Activated T-helper 1 cell treated with anti-CD3 and anti-CD28 coated beads, Interleukin-12 subunit alpha, Interleukin-12 subunit beta, Interleukin-2, Interleukin-4 antibody, amounts not matched to agents 30 ng/mL and 10 ng/mL and 1 ng/mL, durations not matched to agents 14 hours and 24 hours and 36 hours (primary cell): ENCODE data around the gene IL23R. TPM values are rescaled to one million over a fixed set of nuclear protein-coding genes. Genes with fewer than 3 reads are reported as not detected.
"Not testable (repeated sequence)": the region's sequence is repeated elsewhere in the genome, so short reads cannot be mapped to it uniquely, and the experiment has no call there.

ENCODE experiments used
- DNase-seq: peaks from one replicate; pipeline ENCODE4 v3.0.0; 2021; ENCODE audit warnings: low spot score
- H3K27ac Mint-ChIP-seq: one replicate; pipeline ENCODE4 v1.8.0; 2021; ENCODE audit warnings: mild to moderate bottlenecking, mixed read lengths
- H3K27me3 Mint-ChIP-seq: one replicate; pipeline ENCODE4 v1.8.0; 2022; ENCODE audit warnings: mild to moderate bottlenecking, moderate library complexity, mixed read lengths; ENCODE audit not compliant: insufficient read depth
- H3K36me3 Mint-ChIP-seq: one replicate; pipeline ENCODE4 v1.8.0; 2021; ENCODE audit warnings: low read depth, mixed read lengths
- H3K4me1 Mint-ChIP-seq: one replicate; pipeline ENCODE4 v1.8.0; 2021; ENCODE audit warnings: low read depth, mixed read lengths
- H3K4me3 Mint-ChIP-seq: one replicate; pipeline ENCODE4 v1.8.0; 2021; ENCODE audit warnings: mild to moderate bottlenecking, moderate library complexity, mixed read lengths
- H3K9me3 Mint-ChIP-seq: one replicate; pipeline ENCODE4 v1.8.0; 2021; ENCODE audit warnings: mixed read lengths
- intact Hi-C: fragments of 100-400 bp; cut with micrococcal nuclease; formaldehyde crosslinking; loops from one replicate; pipeline ENCODE4 v1.15.1; 2024
- total RNA-seq: library from RNA; stranded (reverse); gene quantifications from 2 replicates; pipeline ENCODE4 v1.2.3, GENCODE V29; 2022

Gene IL23R
- total RNA-seq, 1 donor from 2014 or later, result 13.3 TPM

DNA sequence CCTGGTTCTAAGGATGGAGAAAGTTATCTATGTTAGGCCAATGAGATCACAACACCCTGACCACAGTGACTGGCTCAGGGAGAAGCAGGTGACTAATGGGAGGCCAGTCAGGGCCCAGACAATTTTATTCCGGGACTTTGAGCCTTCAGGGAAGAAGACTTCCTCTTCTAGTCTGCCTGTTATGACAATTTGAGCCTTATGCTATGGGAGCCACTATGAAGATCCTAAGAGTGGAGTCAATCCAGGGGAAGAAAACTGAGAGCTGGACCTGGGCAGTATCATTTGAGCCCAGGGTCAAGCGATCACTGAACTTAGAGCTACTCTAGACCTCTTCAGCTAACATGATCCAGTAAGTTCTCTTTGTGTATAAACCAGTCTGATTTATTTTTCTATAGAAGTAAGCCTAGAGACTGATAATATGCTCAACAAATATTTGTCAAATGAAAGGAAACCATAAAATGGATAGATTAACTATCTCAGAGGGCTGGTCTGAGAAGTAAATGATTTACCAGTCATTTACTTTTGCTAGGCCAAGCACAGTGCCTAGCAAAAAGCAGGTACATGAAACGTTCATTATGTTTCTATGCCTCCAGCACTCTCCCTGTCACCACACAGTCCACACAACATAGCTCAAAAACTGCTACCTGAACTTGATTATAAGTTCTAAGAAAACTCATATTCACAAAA, 27.3 kb upstream of the IL23R start:
- H3K36me3 Mint-ChIP-seq, result no peaks in the 10 kb centered on the region
- no peak for DNase-seq
- no peaks in the 10 kb centered on the region for H3K27me3 Mint-ChIP-seq
- intact Hi-C loops, result no loop called here
- H3K4me3 Mint-ChIP-seq, result no peak overlapping the region
- H3K9me3 Mint-ChIP-seq, result no peaks in the 10 kb centered on the region
- peaks cover 27% of the 10 kb centered on the region for H3K4me1 Mint-ChIP-seq
- no peak overlapping the region for H3K27ac Mint-ChIP-seq

- Mint-ChIP-seq H3K27ac (no peak overlapping the region), H3K9me3 (no peaks in the 10 kb centered on the region), H3K36me3 (no peaks in the 10 kb centered on the region), H3K27me3 (no peaks in the 10 kb centered on the region), H3K4me1 (peaks cover 26% of the 10 kb centered on the region), H3K4me3 (no peak overlapping the region)
- no peak for DNase-seq
- intact Hi-C loops, result no loop called here
Observed at GRCh38 chr1:67140460-67140859, 25.8 kb upstream of the IL23R start.

DNA sequence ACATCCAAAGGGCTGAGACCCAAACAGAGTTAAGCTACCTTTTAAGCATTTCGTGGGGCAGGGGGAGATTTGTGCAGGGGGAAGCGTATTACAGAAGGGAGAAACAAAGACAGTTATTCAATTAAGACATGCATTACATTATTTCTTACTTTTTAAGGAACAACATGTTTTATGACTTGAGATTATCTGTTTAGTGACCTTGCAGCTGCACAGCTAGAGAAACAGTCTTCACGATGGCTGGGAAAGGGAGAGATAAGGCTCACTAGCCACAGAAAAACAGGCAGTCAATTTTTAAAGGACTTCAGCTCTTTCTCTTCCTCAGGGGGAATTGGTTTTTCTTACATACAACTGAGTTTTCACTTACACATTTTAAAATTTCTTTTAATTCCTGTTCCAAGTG, 24.4 kb upstream of the IL23R start:
- intact Hi-C loops, result loop anchor here (2.0 kb wide), 1 partner anchor 21 kb away; no protein-coding TSS in a partner anchor
- H3K36me3 Mint-ChIP-seq, H3K27ac Mint-ChIP-seq, DNase-seq, H3K27me3 Mint-ChIP-seq, H3K4me3 Mint-ChIP-seq, H3K9me3 Mint-ChIP-seq: not testable (repeated sequence)
- H3K4me1 Mint-ChIP-seq, result peaks cover 34% of the 10 kb centered on the region

DNA sequence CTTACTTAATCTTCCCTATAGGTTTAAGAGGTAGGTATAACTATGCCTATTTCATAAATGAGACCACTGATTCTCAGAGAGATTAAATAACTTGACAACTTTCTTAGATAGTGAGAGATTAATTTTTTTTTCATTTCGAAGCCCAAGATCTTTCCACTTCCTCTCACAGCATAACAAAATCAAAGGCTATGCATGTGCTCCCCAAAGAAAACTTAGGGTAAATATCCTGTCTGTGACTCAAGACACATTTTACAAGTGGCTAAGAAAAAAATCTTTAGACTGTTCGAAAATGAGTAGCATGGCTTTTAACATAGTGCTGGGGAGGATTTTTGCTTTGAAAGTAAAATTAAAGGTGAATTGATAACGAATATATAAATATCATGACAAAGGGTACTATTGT, 23.3 kb upstream of the IL23R start:
- DNase-seq, result no peak
- no peaks in the 10 kb centered on the region for H3K36me3 Mint-ChIP-seq
- intact Hi-C loops, result loop anchor here (2.0 kb wide), 1 partner anchor 20 kb away; no protein-coding TSS in a partner anchor
- peak overlapping the region; percentile 45 for H3K27ac Mint-ChIP-seq
- no peaks in the 10 kb centered on the region for H3K27me3 Mint-ChIP-seq
- H3K4me3 Mint-ChIP-seq, result peak overlapping the region; percentile 28
- H3K9me3 Mint-ChIP-seq, result no peaks in the 10 kb centered on the region
- peaks cover 36% of the 10 kb centered on the region for H3K4me1 Mint-ChIP-seq

DNA sequence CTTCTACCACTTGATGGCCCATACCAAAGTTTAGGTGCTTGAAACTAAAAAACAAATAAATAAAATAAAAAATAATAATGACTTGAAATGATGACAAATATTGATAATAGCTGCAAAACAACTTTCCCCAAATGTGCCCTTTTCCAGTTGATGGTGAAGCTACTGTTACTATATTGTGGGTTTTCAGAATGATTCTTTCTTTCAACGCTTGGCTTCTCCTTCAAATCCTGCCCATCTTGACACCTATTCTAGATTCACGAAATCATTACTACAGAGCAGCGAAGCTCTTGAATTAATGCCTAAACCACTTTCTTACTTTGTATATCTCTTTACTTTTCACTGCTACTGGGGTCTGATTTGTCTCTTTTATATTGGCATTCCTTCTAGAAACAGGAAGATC, 22.3 kb upstream of the IL23R start:
- no peak for DNase-seq
- no peak overlapping the region for H3K4me3 Mint-ChIP-seq
- no peaks in the 10 kb centered on the region for H3K9me3 Mint-ChIP-seq
- no peak overlapping the region for H3K27ac Mint-ChIP-seq
- intact Hi-C loops, result loop anchor here (1.0 to 2.0 kb wide), 2 partner anchors 19 to 68 kb away; no protein-coding TSS in a partner anchor
- no peaks in the 10 kb centered on the region for H3K36me3 Mint-ChIP-seq
- peaks cover 43% of the 10 kb centered on the region for H3K4me1 Mint-ChIP-seq
- no peaks in the 10 kb centered on the region for H3K27me3 Mint-ChIP-seq

DNA sequence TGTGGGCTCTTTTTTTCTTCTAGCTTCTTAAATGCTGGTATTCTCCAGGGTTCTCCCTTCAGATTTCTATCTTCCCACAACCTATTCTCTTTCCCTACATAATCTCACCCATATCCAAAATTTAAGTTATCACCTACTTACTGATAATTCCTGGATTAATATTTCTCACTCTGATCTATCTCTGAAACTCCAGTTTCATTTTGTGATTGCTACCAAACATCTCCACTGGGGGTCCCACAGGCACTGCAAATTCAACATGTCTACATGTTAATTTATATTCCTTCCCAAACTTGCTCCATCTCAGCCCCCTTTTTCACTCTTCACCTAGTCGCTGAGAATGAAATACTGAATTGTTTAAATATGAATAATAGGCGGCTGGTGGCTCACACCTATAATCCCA, 21.6 kb upstream of the IL23R start:
- no peak for DNase-seq
- Mint-ChIP-seq H3K9me3 (no peaks in the 10 kb centered on the region), H3K36me3 (no peaks in the 10 kb centered on the region), H3K27me3 (no peaks in the 10 kb centered on the region), H3K27ac (peak overlapping the region; percentile 56), H3K4me3 (peak overlapping the region; percentile 15), H3K4me1 (peaks cover 50% of the 10 kb centered on the region)
- intact Hi-C loops, result loop anchor here (1.0 to 5.0 kb wide), 2 partner anchors 68 to 162 kb away; no protein-coding TSS in a partner anchor

DNA sequence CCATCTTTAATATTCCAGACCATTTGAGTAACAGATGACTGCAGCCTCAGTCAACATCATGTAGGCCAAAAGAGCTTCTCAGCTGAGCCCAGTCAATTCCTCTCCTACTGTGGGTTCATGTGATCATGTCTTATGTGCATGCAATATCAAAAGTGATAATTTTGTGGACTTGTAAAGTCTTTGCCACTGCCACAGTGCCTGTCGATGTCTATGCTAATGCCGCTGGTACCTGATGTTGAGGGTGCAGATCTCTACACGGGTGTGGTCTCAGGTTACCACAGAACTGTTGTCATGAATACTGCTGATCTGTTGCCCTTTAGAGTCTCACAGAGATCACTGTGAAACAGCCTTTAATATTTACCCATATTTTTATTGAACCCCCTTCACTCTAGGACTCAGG, 20.2 kb upstream of the IL23R start:
- peaks cover 59% of the 10 kb centered on the region for H3K4me1 Mint-ChIP-seq
- intact Hi-C loops, result loop anchor here (5.0 kb wide), 1 partner anchor 164 kb away; no protein-coding TSS in a partner anchor

GRCh38 chr1:67146539-67146938, 19.7 kb upstream of the IL23R start:
- H3K4me1 Mint-ChIP-seq, result peaks cover 63% of the 10 kb centered on the region
- peak overlapping the region; percentile 27 for H3K27ac Mint-ChIP-seq
- H3K9me3 Mint-ChIP-seq, result no peaks in the 10 kb centered on the region

More for the DNA sequence above, 20.2 kb upstream of the IL23R start:
- Mint-ChIP-seq H3K9me3 (no peaks in the 10 kb centered on the region), H3K27me3 (no peaks in the 10 kb centered on the region), H3K27ac (no peak overlapping the region), H3K36me3 (no peaks in the 10 kb centered on the region), H3K4me3 (no peak overlapping the region)
- no peak for DNase-seq

GRCh38 chr1:67147973-67148372, 18.3 kb upstream of the IL23R start:
- H3K4me3 Mint-ChIP-seq, H3K27me3 Mint-ChIP-seq, H3K36me3 Mint-ChIP-seq, H3K27ac Mint-ChIP-seq, DNase-seq, H3K9me3 Mint-ChIP-seq: not testable (repeated sequence)
- H3K4me1 Mint-ChIP-seq, result peaks cover 69% of the 10 kb centered on the region
- intact Hi-C loops, result loop anchor here (5.0 kb wide), 1 partner anchor 166 kb away; no protein-coding TSS in a partner anchor

More at GRCh38 chr1:67146539-67146938, 19.7 kb upstream of the IL23R start:
- H3K27me3 Mint-ChIP-seq, result no peaks in the 10 kb centered on the region
- intact Hi-C loops, result loop anchor here (5.0 kb wide), 1 partner anchor 164 kb away; no protein-coding TSS in a partner anchor
- no peaks in the 10 kb centered on the region for H3K36me3 Mint-ChIP-seq
- DNase-seq, result no peak
- H3K4me3 Mint-ChIP-seq, result no peak overlapping the region

DNA sequence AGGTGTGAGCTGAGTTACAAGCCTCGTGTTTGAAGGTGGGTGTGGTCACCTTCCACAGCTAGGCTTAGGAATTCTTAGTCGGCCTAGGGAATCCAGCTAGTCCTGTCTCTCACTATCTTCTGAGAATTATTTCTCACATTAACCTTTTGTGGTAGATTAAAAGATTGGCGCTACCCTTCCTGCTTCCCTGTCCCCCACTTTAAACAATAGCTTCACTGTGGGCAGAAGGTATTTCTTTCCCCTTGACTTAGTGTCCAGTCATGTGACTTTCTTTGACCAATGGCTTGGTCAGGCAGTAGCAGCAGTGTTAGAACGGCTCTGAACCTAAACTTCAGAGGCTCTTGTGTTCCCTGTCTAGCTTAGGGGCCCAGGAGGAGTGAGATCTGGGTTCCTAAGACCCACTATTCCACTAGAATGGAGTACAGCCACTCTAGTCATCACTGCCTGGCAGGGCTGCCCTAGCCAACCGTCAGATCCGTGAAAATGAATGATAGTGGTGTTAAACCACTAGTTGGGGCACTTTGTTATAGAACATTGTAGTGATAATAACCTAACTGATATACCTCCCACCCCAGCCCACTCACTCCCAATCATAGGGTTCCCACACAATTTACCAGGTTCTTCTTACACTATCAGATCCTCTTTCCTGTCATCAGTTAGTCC, 17.6 kb upstream of the IL23R start:
- Mint-ChIP-seq H3K27ac (peak overlapping the region; percentile 40), H3K4me3 (no peak overlapping the region), H3K36me3 (no peaks in the 10 kb centered on the region), H3K4me1 (peaks cover 63% of the 10 kb centered on the region), H3K27me3 (no peaks in the 10 kb centered on the region), H3K9me3 (no peaks in the 10 kb centered on the region)
- intact Hi-C loops, result loop anchor here (1.0 to 5.0 kb wide), 5 partner anchors 11 to 352 kb away; partner anchors contain the start of gene SLC35D1
- DNase-seq, result no peak

GRCh38 chr1:67149179-67149770, 17.0 kb upstream of the IL23R start:
- intact Hi-C loops, result loop anchor here (1.0 to 5.0 kb wide), 5 partner anchors 10 to 351 kb away; partner anchors contain the start of gene SLC35D1
- Mint-ChIP-seq H3K27ac (peak overlapping the region; percentile 40), H3K36me3 (no peaks in the 10 kb centered on the region)

GRCh38 chr1:67150931-67151330, 15.3 kb upstream of the IL23R start:
- Mint-ChIP-seq H3K4me3 (no peak overlapping the region), H3K4me1 (peaks cover 49% of the 10 kb centered on the region), H3K27ac (no peak overlapping the region), H3K9me3 (peaks cover 3% of the 10 kb centered on the region), H3K36me3 (peaks cover 4% of the 10 kb centered on the region), H3K27me3 (no peaks in the 10 kb centered on the region)
- no peak for DNase-seq
- intact Hi-C loops, result loop anchor here (1.0 kb wide), 1 partner anchor 386 kb away; no protein-coding TSS in a partner anchor

More at GRCh38 chr1:67149179-67149770, 17.0 kb upstream of the IL23R start:
- H3K4me1 Mint-ChIP-seq, result peaks cover 56% of the 10 kb centered on the region
- peak; percentile 42 for DNase-seq
- H3K4me3 Mint-ChIP-seq, result no peak overlapping the region
- H3K27me3 Mint-ChIP-seq, result no peaks in the 10 kb centered on the region
- peaks cover 3% of the 10 kb centered on the region for H3K9me3 Mint-ChIP-seq
